ENCODE measurements around the gene ADAMTSL2.

GRCh38 chr9:133536080-133536479, 1.6 kb downstream of the ADAMTSL2 start:
- no peak for TF ChIP-seq FOXP2 (optimal IDR thresholded peaks at IDR 0.05; ENCODE audit: control extremely low read depth, extremely low read length, insufficient read depth)
- TF ChIP-seq POLR2AphosphoS5 (IDR thresholded peaks at IDR 0.05; ENCODE audit: borderline replicate concordance, low read depth, low read length): no peak
